ENCODE data around the gene RPL18. TPM values are rescaled to one million over a fixed set of nuclear protein-coding genes. Genes with fewer than 3 reads are reported as not detected.

RPL18 gene
- total and polyA plus RNA-seq, 8 donors: 1,028 to 1,744 (median 1,547) TPM

GRCh38 chr19:48646001-48646721, 27.2 kb upstream of the RPL18 start, which contains the start of gene CA11:
Gene CA11, minus strand, starts transcription at chr19:48646187. Its CDS starts 555 bp downstream, at chr19:48645632.
- H3K36me3 ChIP-seq: no peaks in the 10 kb centered on the region
- peaks cover 0 to 18% of the 10 kb centered on the region in 2 donors for H3K27me3 ChIP-seq
- peak within 1 kb of the TSS; percentile 64 to 70 for H3K27ac ChIP-seq
- H3K9me3 ChIP-seq: no peaks in the 10 kb centered on the region
- peak within 1 kb of the TSS; percentile 33 to 50 for H3K4me3 ChIP-seq
- TF ChIP-seq CTCF (IDR thresholded peaks at IDR 0.05): peak; percentile 75 to 89
- DNase-seq: peak; percentile 82 to 95 (median 90)
- intact Hi-C loops (cut with DNase I): no loop called here
- peak; percentile 93 for ATAC-seq
- peaks cover 7 to 28% of the 10 kb centered on the region in 2 donors for H3K4me1 ChIP-seq

GRCh38 chr19:48645620-48646000, 26.6 kb upstream of the RPL18 start:
- DNase-seq (no peak), ATAC-seq (peak; percentile 8)
- peak overlapping the region; percentile 33 to 50 for H3K4me3 ChIP-seq
- intact Hi-C loops (cut with DNase I): no loop called here
- H3K36me3 ChIP-seq: no peaks in the 10 kb centered on the region
- H3K4me1 ChIP-seq: peaks cover 7 to 28% of the 10 kb centered on the region in 2 donors
- H3K9me3 ChIP-seq: no peaks in the 10 kb centered on the region
- TF ChIP-seq CTCF (IDR thresholded peaks at IDR 0.05): no peak
- H3K27me3 ChIP-seq: peaks cover 0 to 18% of the 10 kb centered on the region in 2 donors
- H3K27ac ChIP-seq: peak overlapping the region; percentile 64 to 70

GRCh38 chr19:48644839-48645619, 26.1 kb upstream of the RPL18 start:
- no peak for TF ChIP-seq CTCF (IDR thresholded peaks at IDR 0.05)
- ATAC-seq (peak; percentile 83), DNase-seq (peak; percentile 68 to 80 (median 76))
- peaks cover 7 to 28% of the 10 kb centered on the region in 2 donors for H3K4me1 ChIP-seq
- no peaks in the 10 kb centered on the region for H3K9me3 ChIP-seq
- H3K27ac ChIP-seq: peak overlapping the region; percentile 64 to 70
- intact Hi-C loops (cut with DNase I): no loop called here
- H3K27me3 ChIP-seq: peaks cover 0 to 18% of the 10 kb centered on the region in 2 donors
- no peaks in the 10 kb centered on the region for H3K36me3 ChIP-seq
- H3K4me3 ChIP-seq: peak overlapping the region; percentile 33 to 50

- Histone ChIP-seq H3K36me3 (no peaks in the 10 kb centered on the region), H3K27me3 (peaks cover 0 to 18% of the 10 kb centered on the region in 2 donors), H3K4me1 (peaks cover 7 to 28% of the 10 kb centered on the region in 2 donors), H3K4me3 (no peak overlapping the region), H3K9me3 (no peaks in the 10 kb centered on the region), H3K27ac (no peak overlapping the region)
- ATAC-seq (no peak), DNase-seq (no peak)
- TF ChIP-seq CTCF (IDR thresholded peaks at IDR 0.05): no peak
- intact Hi-C loops (cut with DNase I): no loop called here
Measured at GRCh38 chr19:48644355-48644754, 25.4 kb upstream of the RPL18 start.

- Histone ChIP-seq H3K4me1 (peaks cover 7 to 33% of the 10 kb centered on the region in 2 donors), H3K4me3 (no peak overlapping the region), H3K9me3 (no peaks in the 10 kb centered on the region), H3K36me3 (no peaks in the 10 kb centered on the region), H3K27ac (no peak overlapping the region), H3K27me3 (peaks cover 0 to 18% of the 10 kb centered on the region in 2 donors)
- intact Hi-C loops (cut with DNase I): no loop called here
- ATAC-seq: no peak
- TF ChIP-seq CTCF (IDR thresholded peaks at IDR 0.05): no peak
- DNase-seq: no peak
Measured at GRCh38 chr19:48642862-48643261, 23.9 kb upstream of the RPL18 start.
